ENCODE data around the gene RBM4B. TPM values are rescaled to one million over a fixed set of nuclear protein-coding genes. Genes with fewer than 3 reads are reported as not detected.

RBM4B gene
- total and polyA plus RNA-seq, 2 of the 13 experiments (the other 11 are each of a cell fraction or from before 2014, with no cell fraction given), result 25.8 to 32.4 TPM

DNA sequence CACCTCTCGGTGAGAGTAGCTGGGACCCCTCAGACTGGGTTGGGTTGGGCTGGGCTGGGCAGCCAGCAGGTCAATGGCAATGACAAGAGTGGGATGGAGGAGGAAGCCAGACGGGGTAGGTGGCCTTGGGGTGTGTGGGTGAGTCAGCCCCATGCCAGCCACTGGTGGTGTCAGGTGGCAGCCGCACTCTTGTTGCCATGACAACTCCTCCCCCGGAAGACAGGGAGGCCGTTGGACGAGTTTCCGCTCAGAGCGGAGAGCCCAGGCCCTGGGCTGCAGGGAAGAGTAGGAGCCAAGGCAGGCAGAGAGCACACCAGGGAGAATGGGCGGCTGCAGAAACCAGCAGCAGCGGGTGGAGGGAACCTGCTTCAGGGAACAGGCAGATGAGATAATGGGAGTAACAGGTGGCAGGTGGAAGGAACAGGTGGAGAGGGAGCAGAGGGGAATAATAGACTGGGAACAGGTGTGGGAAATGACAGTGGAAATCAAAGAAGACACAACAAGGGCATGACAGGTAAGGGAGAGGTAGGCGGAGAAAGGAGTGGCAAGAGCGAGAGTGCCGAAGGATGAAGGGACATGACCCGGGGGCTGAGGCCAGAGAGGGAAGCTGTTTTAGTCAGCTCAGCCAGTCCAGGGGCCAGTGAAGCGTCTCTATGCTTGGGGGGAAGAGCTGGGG is 42.7 kb upstream of the RBM4B start (continued):
- TF ChIP-seq POLR2G (IDR thresholded peaks at IDR 0.05; ENCODE audit: low read depth, low read length) (peak; percentile 57), PHF5A (CRISPR knock-in tag; IDR thresholded peaks at IDR 0.05; ENCODE audit: low read depth, unreplicated experiment) (no peak), SOX5 (CRISPR knock-in tag; IDR thresholded peaks at IDR 0.05; ENCODE audit: borderline replicate concordance) (peak; percentile 22; the same call in 1 of the 2 replicates), ZNF644 (CRISPR knock-in tag; IDR thresholded peaks at IDR 0.05; ENCODE audit: low read depth) (0 out of 2 replicates have a peak, but pooled peaks have one; percentile 9), GATAD1 (CRISPR knock-in tag; IDR thresholded peaks at IDR 0.05) (peak; percentile 41; the same call in 1 of the 2 replicates), SIX4 (CRISPR knock-in tag; IDR thresholded peaks at IDR 0.05) (peak; percentile 92), GABPB1 (CRISPR knock-in tag; IDR thresholded peaks at IDR 0.05) (peak; percentile 83), ZNF337 (CRISPR knock-in tag; IDR thresholded peaks at IDR 0.05; ENCODE audit: borderline replicate concordance, low read depth) (no peak), THAP11 (CRISPR knock-in tag; IDR thresholded peaks at IDR 0.05) (peak; percentile 16; the same call in 1 of the 2 replicates), ZBTB38 (CRISPR knock-in tag; IDR thresholded peaks at IDR 0.05) (peak; percentile 81; the same call in 1 of the 2 replicates), HMGXB4 (CRISPR knock-in tag; IDR thresholded peaks at IDR 0.05; ENCODE audit: borderline replicate concordance in 1 of 2, low read depth in 1 of 2) (0 out of 4 replicates have a peak, but pooled peaks of 1 of the 2 experiments have one; percentile 26), SIN3A (IDR thresholded peaks at IDR 0.05; ENCODE audit: borderline replicate concordance, low read depth, low read length) (0 out of 2 replicates have a peak, but pooled peaks have one; percentile 38), ZMAT5 (CRISPR knock-in tag; IDR thresholded peaks at IDR 0.05; ENCODE audit: borderline replicate concordance, low read depth) (no peak), THAP9 (CRISPR knock-in tag; IDR thresholded peaks at IDR 0.05; ENCODE audit: borderline replicate concordance) (peak; percentile 46; the same call in 1 of the 2 replicates), HDAC1 (CRISPR knock-in tag; IDR thresholded peaks at IDR 0.05) (0 out of 2 replicates have a peak, but pooled peaks have one; percentile 23), RXRB (CRISPR knock-in tag; IDR thresholded peaks at IDR 0.05; ENCODE audit: borderline replicate concordance) (peak; percentile 14; the same call in 1 of the 2 replicates), ZFP36L2 (CRISPR knock-in tag; IDR thresholded peaks at IDR 0.05) (no peak), ARNT (IDR thresholded peaks at IDR 0.05) (no peak), SP5 (CRISPR knock-in tag; IDR thresholded peaks at IDR 0.05; ENCODE audit: borderline replicate concordance, low read depth) (peak; percentile 18; the same call in 1 of the 2 replicates), ZNF746 (CRISPR knock-in tag; IDR thresholded peaks at IDR 0.05) (no peak)
- TF ChIP-seq, protein P1, sequence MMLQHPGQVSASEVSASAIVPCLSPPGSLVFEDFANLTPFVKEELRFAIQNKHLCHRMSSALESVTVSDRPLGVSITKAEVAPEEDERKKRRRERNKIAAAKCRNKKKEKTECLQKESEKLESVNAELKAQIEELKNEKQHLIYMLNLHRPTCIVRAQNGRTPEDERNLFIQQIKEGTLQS (CRISPR knock-in tag; IDR thresholded peaks at IDR 0.05), result peak; percentile 41; the same call in 1 of the 2 replicates
- TF ChIP-seq, protein P2, sequence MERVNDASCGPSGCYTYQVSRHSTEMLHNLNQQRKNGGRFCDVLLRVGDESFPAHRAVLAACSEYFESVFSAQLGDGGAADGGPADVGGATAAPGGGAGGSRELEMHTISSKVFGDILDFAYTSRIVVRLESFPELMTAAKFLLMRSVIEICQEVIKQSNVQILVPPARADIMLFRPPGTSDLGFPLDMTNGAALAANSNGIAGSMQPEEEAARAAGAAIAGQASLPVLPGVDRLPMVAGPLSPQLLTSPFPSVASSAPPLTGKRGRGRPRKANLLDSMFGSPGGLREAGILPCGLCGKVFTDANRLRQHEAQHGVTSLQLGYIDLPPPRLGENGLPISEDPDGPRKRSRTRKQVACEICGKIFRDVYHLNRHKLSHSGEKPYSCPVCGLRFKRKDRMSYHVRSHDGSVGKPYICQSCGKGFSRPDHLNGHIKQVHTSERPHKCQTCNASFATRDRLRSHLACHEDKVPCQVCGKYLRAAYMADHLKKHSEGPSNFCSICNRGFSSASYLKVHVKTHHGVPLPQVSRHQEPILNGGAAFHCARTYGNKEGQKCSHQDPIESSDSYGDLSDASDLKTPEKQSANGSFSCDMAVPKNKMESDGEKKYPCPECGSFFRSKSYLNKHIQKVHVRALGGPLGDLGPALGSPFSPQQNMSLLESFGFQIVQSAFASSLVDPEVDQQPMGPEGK (CRISPR knock-in tag; IDR thresholded peaks at IDR 0.05), result peak; percentile 39; the same call in 1 of the 2 replicates

All from HepG2 (cell line).